Smooth muscle cell (in vitro differentiated cells): Measurements from ENCODE around the gene LHX3. TPM values are rescaled to one million over a fixed set of nuclear protein-coding genes. Genes with fewer than 3 reads are reported as not detected.
A peak's percentile ranks its signal among the peaks of the same experiment; 100 is the strongest.

Source experiments
- DNase-seq: peaks from one replicate; lab custom pipeline; 2025; ENCODE audit not compliant: unreplicated experiment; lab: John Stamatoyannopoulos, UW
- H2AFZ ChIP-seq: fragments of 200-600 bp; sonication (generic); 2 replicates; pipeline ENCODE4 v1.6.0; 2016; ENCODE audit warnings: antibody characterized with exemption, low read depth, mild to moderate bottlenecking
- H3F3A ChIP-seq: fragments of 200-600 bp; sonication (generic); 2 replicates; pipeline ENCODE4 v1.6.0; 2017; ENCODE audit warnings: antibody characterized with exemption, low read depth
- H3K27ac ChIP-seq: fragments of 200-600 bp; sonication (generic); 2 replicates; pipeline ENCODE4 v1.5.1; 2016; ENCODE audit warnings: low read depth, mild to moderate bottlenecking
- H3K27me3 ChIP-seq: fragments of 200-600 bp; sonication (generic); 2 replicates; pipeline ENCODE4 v1.6.1; 2016; ENCODE audit warnings: low read depth, mild to moderate bottlenecking
- H3K36me3 ChIP-seq: fragments of 200-600 bp; sonication (generic); 2 replicates; pipeline ENCODE4 v1.5.1; 2016; ENCODE audit warnings: low read depth
- H3K4me1 ChIP-seq: fragments of 200-600 bp; sonication (generic); 2 replicates; pipeline ENCODE4 v1.5.1; 2016; ENCODE audit warnings: low read depth
- H3K4me2 ChIP-seq: fragments of 200-600 bp; sonication (generic); 2 replicates; pipeline ENCODE4 v1.6.0; 2016; ENCODE audit warnings: mild to moderate bottlenecking
- H3K4me3 ChIP-seq: fragments of 200-600 bp; sonication (generic); 2 replicates; pipeline ENCODE4 v1.5.1; 2016; ENCODE audit warnings: mild to moderate bottlenecking
- H3K79me2 ChIP-seq: fragments of 200-600 bp; sonication (generic); 2 replicates; pipeline ENCODE4 v1.6.0; 2016; ENCODE audit warnings: low read depth, mild to moderate bottlenecking
- H3K9ac ChIP-seq: fragments of 200-600 bp; sonication (generic); 2 replicates; pipeline ENCODE4 v1.6.0; 2016; ENCODE audit warnings: low read depth
- H3K9me3 ChIP-seq: fragments of 200-600 bp; sonication (generic); replicated peaks from 2 replicates; pipeline ENCODE4 v1.5.1; 2016; ENCODE audit warnings: low read depth
- H4K20me1 ChIP-seq: fragments of 200-600 bp; sonication (generic); 2 replicates; pipeline ENCODE4 v1.6.0; 2016; ENCODE audit warnings: low read depth
- WGBS: methylation state at CpG from one replicate; pipeline ENCODE4 v1.1.7; 2016; ENCODE audit warnings: low lambda C conversion rate; 5-methylcytosine and 5-hydroxymethylcytosine counted together
- polyA plus RNA-seq: library from polyadenylated mRNA; unstranded; fragments of >200 nt; fragmentation: Nextera tagmentation; extraction: Ambion mirVana; gene quantifications from 2 replicates; pipeline ENCODE4 v1.2.1, GENCODE V29; 2016
- total RNA-seq: library from RNA; depleted of rRNA; stranded (reverse); fragments of >200 nt; gene quantifications from 2 replicates; pipeline ENCODE4 v1.2.3, GENCODE V29; 2014
- TF ChIP-seq, protein P1 (sequence below): fragments of 200-600 bp; sonication (generic); IDR thresholded peaks from 2 replicates; pipeline ENCODE4 v1.5.1; 2017; ENCODE audit warnings: borderline replicate concordance, mild to moderate bottlenecking, antibody characterized with exemption; ENCODE audit not compliant: insufficient read depth, poor library complexity, severe bottlenecking

LHX3 gene
- total and polyA plus RNA-seq, 2 experiments from 2014 or later: not detected

DNA sequence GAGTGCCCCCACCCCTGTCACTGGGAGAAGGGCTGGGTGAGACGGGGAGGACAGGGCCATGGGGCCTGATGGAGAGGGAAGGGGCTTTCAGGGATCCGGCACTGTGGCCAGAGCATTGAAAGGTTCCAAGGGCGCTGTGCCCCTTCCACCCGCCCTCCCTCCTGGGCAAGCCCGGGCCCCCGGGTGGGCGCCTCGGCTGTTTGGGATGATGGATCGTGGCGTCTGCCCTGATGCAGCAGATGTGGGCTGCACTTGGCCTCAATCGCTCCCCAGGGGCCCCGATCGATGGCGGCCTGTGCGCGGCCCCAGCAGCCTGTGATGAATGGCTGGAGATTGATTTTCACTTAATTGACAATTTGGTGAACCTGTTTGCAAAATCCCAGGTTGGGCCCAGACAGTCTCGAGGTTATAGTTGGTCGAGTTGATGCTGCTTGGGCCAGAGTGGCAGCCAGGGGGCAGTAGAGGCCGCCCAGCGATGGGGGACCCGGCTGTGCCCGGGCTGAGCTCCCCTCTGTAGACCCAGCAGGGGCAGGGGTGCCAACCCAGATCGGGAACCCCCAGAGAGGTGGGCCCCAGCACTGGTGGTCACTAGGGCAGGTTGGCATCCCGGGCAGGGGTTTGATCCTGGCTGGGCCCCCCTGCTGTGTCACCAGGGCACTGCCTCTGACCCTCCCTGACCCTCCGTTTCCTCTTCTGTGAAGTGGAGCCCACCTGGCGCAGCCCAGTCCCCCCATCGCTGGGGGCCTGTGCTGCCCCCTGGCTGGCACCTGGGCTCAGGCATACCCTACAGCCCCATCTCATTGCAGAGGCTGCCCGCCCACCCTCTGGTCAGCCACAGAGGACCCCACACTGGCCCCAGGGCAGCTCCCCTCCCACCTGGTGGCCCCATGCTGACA lies 34.7 kb downstream of the LHX3 start:
- no peaks in the 10 kb centered on the region for H3F3A ChIP-seq
- peaks cover 12% of the 10 kb centered on the region for H3K4me1 ChIP-seq
- no peak overlapping the region for H3K4me3 ChIP-seq
- peaks cover 6% of the 10 kb centered on the region for H3K27me3 ChIP-seq
- no peaks in the 10 kb centered on the region for H3K79me2 ChIP-seq
- H3K9ac ChIP-seq: no peak overlapping the region
- no peak overlapping the region for H2AFZ ChIP-seq
- no peak overlapping the region for H3K4me2 ChIP-seq
- TF ChIP-seq, protein P1, sequence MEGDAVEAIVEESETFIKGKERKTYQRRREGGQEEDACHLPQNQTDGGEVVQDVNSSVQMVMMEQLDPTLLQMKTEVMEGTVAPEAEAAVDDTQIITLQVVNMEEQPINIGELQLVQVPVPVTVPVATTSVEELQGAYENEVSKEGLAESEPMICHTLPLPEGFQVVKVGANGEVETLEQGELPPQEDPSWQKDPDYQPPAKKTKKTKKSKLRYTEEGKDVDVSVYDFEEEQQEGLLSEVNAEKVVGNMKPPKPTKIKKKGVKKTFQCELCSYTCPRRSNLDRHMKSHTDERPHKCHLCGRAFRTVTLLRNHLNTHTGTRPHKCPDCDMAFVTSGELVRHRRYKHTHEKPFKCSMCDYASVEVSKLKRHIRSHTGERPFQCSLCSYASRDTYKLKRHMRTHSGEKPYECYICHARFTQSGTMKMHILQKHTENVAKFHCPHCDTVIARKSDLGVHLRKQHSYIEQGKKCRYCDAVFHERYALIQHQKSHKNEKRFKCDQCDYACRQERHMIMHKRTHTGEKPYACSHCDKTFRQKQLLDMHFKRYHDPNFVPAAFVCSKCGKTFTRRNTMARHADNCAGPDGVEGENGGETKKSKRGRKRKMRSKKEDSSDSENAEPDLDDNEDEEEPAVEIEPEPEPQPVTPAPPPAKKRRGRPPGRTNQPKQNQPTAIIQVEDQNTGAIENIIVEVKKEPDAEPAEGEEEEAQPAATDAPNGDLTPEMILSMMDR: peak; percentile 66
- no peak overlapping the region for H3K27ac ChIP-seq
- H4K20me1 ChIP-seq: no peaks in the 10 kb centered on the region
- H3K9me3 ChIP-seq: no peaks in the 10 kb centered on the region
- WGBS: 64% methylated on average over 27 of the region's 28 CpGs
- no peaks in the 10 kb centered on the region for H3K36me3 ChIP-seq
- DNase-seq: no peak

DNA sequence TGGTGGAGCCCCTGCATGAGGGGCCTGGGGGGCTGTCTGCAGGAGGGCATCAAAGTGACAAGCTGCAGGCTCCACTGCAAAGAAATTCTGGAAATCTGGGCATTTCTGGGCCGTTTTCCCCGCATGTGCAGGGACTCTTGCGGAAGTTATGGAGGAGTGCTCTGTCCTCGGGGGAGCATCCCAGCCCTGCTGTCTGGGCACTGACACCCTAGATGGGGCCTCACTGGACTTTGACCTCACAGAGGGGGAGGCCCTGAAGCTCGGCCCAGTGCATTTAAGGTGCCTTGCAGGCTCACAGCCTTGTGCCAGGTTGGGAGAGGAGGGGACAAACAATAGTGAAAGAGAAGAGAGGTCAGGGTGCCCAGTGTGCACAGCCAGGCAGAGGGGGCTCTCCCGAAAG lies 35.4 kb downstream of the LHX3 start:
- Histone ChIP-seq H3K9me3 (no peaks in the 10 kb centered on the region), H3K4me1 (peaks cover 8% of the 10 kb centered on the region), H3K4me3 (no peak overlapping the region), H3K4me2 (no peak overlapping the region), H4K20me1 (no peaks in the 10 kb centered on the region), H3K36me3 (no peaks in the 10 kb centered on the region), H2AFZ (no peak overlapping the region), H3K9ac (no peak overlapping the region), H3K27ac (no peak overlapping the region), H3K27me3 (peaks cover 6% of the 10 kb centered on the region), H3F3A (no peaks in the 10 kb centered on the region), H3K79me2 (no peaks in the 10 kb centered on the region)
- DNase-seq: no peak
- WGBS: 83% methylated on average over 6 of the region's 6 CpGs
- TF ChIP-seq, protein P1: no peak

DNA sequence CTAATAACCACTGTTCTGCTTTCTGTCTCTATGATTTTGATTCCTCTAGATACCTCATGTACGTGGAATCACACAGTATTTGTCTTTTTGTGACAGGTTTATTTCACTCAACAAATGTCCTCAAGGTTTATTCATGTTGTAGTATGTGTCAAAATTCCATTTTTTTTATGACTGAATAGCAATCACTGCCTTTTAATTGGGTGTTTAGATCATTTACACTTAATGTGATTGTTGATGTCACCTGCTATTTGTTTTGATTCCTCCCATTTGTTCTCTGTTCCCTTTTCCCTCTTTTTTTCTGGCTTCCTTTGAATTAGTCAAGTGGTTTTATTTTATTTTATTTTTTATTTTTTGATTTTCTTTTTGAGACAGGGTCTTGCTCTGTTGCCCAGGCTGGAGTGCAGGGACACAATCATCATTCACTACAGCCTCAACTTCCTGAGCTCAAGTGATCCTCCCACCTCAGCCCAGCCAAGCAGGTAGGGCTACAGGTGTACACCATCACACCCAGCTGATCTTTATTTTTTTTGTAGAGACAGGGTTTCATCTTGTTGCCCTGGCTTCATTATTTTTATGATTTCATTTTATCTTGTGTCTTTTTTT lies 41.6 kb downstream of the LHX3 start:
- Histone ChIP-seq H3K4me2 (no peak overlapping the region), H3K27me3 (peaks cover 1% of the 10 kb centered on the region), H3K9ac (no peak overlapping the region), H3K36me3 (no peaks in the 10 kb centered on the region), H3K9me3 (no peaks in the 10 kb centered on the region), H3K4me1 (peaks cover 6% of the 10 kb centered on the region), H3F3A (no peaks in the 10 kb centered on the region), H3K4me3 (no peak overlapping the region), H3K79me2 (no peaks in the 10 kb centered on the region), H3K27ac (no peak overlapping the region), H4K20me1 (no peaks in the 10 kb centered on the region), H2AFZ (no peak overlapping the region)
- WGBS: 69% methylated on average over 1 of the region's 1 CpG
- no peak for DNase-seq
- TF ChIP-seq, protein P1: no peak
